ENCODE data around the gene RASAL3.
"Not testable (repeated sequence)": the region's sequence is repeated elsewhere in the genome, so short reads cannot be mapped to it uniquely, and the experiment has no call there.

Gene RASAL3

DNA sequence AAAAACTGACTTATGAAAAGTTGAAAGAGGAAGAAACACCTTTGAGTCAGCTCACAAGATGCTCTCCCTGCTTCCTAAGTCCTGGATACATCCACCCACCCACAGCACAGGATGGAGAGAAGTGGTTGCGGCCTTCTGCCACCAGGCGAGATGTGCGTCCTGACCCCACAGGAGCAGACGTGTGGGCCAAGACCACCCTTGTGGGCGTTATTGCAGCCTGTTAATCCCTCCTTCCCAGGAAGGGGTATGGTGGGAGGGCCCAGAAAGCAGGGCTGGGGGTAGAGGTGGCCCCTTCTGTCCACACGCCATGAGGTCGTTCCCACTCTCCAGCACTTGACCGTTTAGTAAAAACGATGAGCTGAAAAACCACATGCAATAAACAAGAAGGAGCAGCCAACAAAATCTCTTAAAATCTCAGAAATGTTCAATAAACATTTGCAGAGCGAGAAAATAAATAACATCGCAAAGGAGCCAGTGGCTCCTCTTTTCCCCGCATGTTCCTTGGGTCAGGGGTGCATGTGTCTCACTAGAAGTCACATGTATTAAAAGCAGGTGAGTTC is 43.1 kb downstream of the RASAL3 start:
- DNase-seq (ENCODE audit: low spot score) = no peak

DNA sequence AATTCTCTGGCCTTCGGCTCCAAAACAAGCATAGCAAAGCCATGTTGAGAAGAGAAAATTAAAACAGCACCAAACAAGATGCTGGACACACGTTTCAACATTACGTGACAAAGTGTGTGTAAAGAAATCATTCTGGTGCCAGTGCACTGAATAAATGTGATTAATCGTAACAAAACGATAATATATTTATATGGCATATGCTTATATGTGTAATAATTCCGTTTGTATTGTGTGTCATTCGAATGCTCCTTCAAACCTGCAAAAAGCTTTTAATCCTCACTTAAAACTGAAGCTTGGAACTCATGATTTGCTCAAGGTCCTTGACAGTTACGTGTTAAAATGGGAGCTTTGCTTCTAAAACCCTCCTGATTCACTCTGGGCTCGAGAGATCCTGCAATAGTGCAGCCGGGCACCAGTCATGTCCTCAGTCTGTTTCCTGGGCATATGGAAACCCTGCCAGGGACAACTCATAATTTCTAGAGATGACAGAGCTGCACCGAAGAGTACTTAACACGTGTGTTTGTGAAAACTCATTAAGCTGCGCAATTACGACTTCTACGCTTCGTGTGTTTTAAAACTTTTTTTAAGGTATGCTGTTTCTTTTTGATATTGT is 44.8 kb downstream of the RASAL3 start:
- DNase-seq (ENCODE audit: low spot score) = peak; percentile 31

DNA sequence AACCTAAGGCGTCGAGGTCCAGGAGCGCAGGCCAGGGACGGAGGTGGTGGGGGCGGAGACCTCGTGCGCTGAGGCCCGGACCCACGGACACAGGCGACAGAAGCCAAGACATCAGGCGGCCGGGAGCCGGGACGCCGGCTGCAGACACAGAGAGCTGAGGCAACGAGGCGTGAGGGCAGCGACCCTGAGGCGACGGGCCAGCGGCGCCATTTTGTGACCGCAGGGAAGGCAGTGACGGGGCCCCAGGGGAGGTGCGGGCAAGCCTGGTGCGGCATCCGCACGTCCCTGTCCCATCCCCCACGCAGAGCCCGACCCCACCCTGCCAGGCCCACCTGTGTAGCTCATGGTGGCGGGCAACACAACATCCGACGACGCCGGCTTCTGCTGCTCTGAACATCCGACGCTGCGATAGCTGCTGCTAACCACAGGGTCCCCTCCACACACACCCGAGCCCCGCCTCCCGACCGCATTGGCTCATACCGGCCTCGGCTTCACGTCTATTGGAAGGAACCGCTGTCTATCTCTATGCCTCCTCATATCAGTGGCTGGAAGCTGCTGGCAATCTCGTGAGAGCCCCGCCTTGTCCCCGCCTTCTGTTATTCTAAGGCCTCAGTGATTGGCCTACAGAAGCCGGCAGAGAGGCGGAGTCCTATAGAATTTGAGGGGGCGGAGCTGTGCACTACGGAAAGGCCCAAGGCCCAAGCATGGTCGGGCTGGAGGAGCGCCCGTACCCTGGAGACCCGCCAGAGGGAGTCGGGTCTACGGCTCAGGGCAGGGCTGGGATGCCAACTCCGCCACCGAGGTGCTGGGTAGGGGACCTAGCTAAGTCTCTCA is 45.5 kb downstream of the RASAL3 start, which contains the start of gene AKAP8L:
AKAP8L (minus strand) TSS at position 410 of the 834 bp plus-strand sequence; CDS start at position 345, 65 bp downstream.
- DNase-seq (ENCODE audit: low spot score) = peak; percentile 99

DNA sequence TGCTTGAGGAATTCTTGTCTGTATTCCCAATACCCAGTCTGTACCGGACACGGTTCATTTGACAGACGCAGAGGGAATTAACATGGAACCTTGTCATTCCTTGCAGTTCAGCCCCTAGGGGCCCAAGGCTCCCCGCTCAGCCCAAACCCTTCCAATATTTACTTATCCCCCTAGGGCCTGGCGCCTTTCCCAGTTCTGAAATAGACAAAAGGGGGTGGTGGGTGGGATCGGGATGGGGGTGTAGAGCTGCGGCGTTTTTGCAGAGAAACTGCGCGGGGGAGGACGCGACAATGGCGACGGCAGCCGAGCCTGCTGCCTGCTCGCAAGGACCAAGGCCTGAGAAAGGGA is 46.1 kb downstream of the RASAL3 start:
- DNase-seq (ENCODE audit: low spot score) = no peak

DNA sequence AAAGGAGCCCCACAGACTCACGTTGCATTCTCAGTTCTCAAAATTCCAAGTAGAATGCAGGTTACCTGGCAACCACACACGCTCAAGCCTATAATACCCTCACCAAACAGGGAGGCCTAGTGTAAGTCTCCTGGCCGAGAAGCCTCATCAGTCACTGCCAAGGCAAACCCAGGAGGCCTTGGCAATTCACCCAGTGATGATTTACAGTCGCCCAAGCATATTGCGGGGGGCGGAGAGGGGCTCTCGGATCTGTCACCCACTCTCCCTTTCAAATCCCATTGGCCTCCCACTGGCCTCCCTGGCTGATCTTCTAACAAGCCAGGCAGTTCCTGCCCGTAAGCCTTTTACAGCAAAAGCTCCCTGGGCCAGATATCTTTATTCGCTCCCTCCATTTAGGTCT is 46.6 kb downstream of the RASAL3 start:
- DNase-seq (ENCODE audit: low spot score) = no peak

DNA sequence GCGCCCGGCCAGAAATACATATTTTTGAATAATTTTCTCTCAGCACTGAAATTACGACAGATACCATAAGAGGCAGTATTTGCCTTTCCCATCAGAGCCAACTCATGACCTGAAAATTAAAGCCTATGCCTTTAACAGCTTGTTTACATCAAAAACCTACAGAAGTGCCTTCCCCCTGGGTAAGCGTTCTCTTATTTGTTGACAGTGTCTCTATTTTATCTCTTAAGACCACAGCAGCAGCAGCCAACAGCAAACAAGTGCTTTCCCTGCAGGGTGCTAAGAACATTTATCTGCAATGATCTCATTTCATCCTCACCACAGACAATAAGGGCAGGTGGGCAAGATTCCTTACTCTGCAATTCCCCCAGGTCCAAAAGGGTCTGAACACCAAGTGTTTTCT is 51.5 kb downstream of the RASAL3 start:
- DNase-seq (ENCODE audit: low spot score) = no peak

DNA sequence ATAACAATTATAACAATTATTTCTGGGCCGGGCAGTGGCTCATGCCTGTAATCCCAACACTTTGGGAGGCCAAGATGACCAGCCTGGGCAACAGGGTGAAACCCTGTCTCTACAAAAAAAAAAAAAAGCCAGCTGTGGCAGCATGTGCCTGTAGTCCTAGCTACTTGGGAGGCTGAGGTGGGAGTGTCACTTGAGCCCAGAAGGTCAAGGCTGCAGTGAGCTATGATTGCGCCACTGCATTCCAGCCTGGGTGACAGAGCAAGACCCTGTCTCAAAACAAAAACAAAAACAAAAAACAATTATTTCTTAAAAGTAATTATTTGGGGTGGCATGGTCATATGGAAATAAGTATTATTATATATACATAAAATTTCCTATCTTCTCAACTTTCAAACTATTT is 53.0 kb downstream of the RASAL3 start:
- not testable (repeated sequence) for DNase-seq (ENCODE audit: low spot score)

DNA sequence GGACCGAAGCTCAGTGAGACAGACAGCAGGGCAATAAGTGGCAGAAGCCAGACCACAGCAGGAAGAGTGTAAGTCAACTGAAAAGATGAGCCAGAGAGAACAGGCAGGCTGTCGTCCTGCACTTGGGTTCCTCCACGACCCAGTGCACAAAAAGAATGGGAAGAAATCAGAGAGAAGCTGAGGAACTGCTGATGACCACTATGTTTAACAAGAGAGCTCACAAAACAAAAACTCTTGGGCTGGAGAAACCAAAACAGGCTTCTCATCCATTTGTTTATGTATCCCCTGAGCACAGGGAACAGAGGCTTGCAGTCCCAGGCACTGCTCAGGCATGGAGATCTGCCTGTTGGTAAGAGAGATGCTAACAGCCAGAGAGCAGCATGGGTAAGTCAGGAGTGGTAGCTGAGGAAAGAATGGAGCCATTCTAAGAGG is 59.5 kb downstream of the RASAL3 start:
- DNase-seq (ENCODE audit: low spot score) = peak; percentile 81

DNA sequence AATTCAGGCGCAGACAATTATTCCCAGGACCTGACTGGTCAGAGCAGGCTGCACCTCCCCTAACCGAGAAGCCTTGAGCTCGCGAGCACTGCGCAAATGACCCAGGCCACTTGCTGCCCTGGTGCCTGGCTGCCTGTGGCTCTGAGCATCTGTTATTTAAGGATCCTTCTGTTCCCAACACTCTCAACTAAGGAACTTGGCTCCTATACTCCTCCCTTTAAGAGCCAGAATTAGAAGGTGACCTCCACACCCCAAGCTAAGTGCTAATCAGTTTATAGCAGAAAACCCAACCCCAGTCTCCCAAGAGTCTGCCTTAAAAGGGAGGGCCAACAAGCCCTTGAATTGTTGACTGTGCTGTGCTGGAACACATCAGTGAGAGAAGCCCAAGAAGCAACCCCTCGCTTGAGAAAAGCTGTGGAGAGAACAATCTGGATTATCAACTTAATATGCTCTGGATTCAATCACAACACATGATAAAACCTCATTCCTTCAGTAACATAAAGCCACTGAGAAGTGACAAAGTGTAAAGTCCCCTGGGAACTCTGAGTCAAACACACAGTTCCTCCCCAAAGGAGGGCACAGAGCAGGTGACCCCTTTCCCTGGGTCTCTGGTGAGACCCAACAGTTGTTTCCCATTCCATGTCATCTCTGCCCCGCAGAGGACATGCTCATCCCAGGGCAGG is 60.1 kb downstream of the RASAL3 start:
- DNase-seq (ENCODE audit: low spot score) = peak; percentile 36

DNA sequence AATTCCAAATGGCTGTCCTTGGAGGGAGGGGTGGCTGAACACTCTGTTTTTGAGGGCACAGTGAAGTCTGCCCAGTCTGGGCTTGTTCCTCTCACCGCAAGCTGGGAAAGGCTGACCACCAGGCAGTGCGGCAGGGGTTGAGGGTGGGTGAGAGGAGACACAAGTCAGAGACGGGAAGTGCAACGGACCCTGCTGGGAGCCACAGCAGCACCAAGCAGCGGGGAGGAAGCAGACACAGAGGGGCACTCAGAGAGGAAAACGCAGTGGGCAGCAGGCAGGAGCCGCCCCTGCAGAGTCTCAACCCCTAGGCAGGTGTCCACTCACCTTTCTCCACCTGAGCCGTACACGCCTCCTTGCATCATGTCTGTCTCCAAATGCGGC is 61.2 kb downstream of the RASAL3 start:
- DNase-seq (ENCODE audit: low spot score) = no peak

DNA sequence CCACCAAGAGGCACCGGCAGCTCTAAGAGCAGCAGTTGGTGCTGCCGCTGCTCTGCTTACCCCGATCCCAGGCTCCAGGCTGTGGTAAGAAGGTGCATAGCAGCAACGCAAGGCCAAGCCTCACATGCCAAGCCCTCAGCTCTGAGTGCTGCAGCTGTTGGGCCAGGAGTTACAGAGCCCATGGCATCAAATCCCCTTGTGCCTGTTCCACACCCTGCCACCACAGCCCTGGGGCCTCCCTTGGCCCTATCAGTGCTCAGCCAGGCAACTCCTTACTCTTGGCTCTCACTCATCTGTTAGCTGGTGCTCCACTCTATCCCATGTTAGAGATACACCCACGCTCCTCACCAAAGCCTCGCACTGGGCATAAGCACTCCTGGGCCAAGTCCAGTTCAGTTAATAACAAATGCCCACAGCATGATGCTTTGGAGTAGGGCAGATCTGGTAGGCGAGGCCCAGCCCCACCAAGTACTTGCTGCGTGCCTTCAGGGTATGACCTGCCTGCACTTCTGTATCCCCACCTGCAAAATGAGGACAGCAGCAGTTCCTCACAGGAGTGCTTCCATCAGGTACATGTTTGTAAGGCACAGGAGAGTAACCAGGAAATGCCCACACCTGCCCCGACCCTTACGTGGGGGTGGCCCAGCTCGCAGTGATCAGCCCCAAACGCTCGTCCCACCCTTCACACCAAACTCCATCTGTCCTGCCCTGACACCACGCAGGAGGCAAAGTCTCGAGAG is 61.8 kb downstream of the RASAL3 start:
- DNase-seq (ENCODE audit: low spot score) = no peak
